ENCODE data around the gene MOCS2.

The MOCS2 gene

GRCh38 chr5:53055365-53055764, 54.2 kb downstream of the MOCS2 start:
- DNase-seq (ENCODE audit: low read depth in 1 of 2, low spot score in 1 of 2), result no peak
- no peak overlapping the region for H3K4me3 ChIP-seq (replicated peaks; ENCODE audit: insufficient read depth, low read length)
- H3K27ac ChIP-seq (replicated peaks), result no peak overlapping the region
- no peaks in the 10 kb centered on the region for H3K27me3 ChIP-seq (ENCODE audit: insufficient read depth, poor library complexity, severe bottlenecking)
- no peak for TF ChIP-seq POLR2AphosphoS5 (IDR thresholded peaks at IDR 0.05; ENCODE audit: low read depth)
- no peak for TF ChIP-seq CTCF (IDR thresholded peaks at IDR 0.05; ENCODE audit: insufficient read depth, low read length)
- no peak for TF ChIP-seq REST (IDR thresholded peaks at IDR 0.05; ENCODE audit: insufficient replicate concordance, low read depth)
- no peak for TF ChIP-seq SPI1 (IDR thresholded peaks at IDR 0.05; ENCODE audit: borderline replicate concordance, low read depth)
- TF ChIP-seq GABPA (IDR thresholded peaks at IDR 0.05; ENCODE audit: low read depth), result no peak

GRCh38 chr5:53053364-53053763, 56.2 kb downstream of the MOCS2 start:
- no peak for TF ChIP-seq GABPA (IDR thresholded peaks at IDR 0.05; ENCODE audit: low read depth)
- no peak for TF ChIP-seq POLR2AphosphoS5 (IDR thresholded peaks at IDR 0.05; ENCODE audit: low read depth)
- no peak for TF ChIP-seq REST (IDR thresholded peaks at IDR 0.05; ENCODE audit: insufficient replicate concordance, low read depth)
- TF ChIP-seq SPI1 (IDR thresholded peaks at IDR 0.05; ENCODE audit: borderline replicate concordance, low read depth), result no peak
- TF ChIP-seq CTCF (IDR thresholded peaks at IDR 0.05; ENCODE audit: insufficient read depth, low read length), result no peak
- no peak for DNase-seq (ENCODE audit: low read depth in 1 of 2, low spot score in 1 of 2)

GRCh38 chr5:53052499-53052898, 57.1 kb downstream of the MOCS2 start:
- H3K27me3 ChIP-seq (ENCODE audit: insufficient read depth, poor library complexity, severe bottlenecking), result no peaks in the 10 kb centered on the region
- TF ChIP-seq GABPA (IDR thresholded peaks at IDR 0.05; ENCODE audit: low read depth), result no peak
- no peak overlapping the region for H3K27ac ChIP-seq (replicated peaks)
- no peak overlapping the region for H3K4me3 ChIP-seq (replicated peaks; ENCODE audit: insufficient read depth, low read length)
- DNase-seq (ENCODE audit: low read depth in 1 of 2, low spot score in 1 of 2), result no peak

More at GRCh38 chr5:53053364-53053763, 56.2 kb downstream of the MOCS2 start:
- Histone ChIP-seq H3K27me3 (ENCODE audit: insufficient read depth, poor library complexity, severe bottlenecking) (no peaks in the 10 kb centered on the region), H3K27ac (replicated peaks) (no peak overlapping the region), H3K4me3 (replicated peaks; ENCODE audit: insufficient read depth, low read length) (no peak overlapping the region)

- TF ChIP-seq CTCF (IDR thresholded peaks at IDR 0.05; ENCODE audit: insufficient read depth, low read length) (no peak), REST (IDR thresholded peaks at IDR 0.05; ENCODE audit: insufficient replicate concordance, low read depth) (no peak), SPI1 (IDR thresholded peaks at IDR 0.05; ENCODE audit: borderline replicate concordance, low read depth) (no peak), POLR2AphosphoS5 (IDR thresholded peaks at IDR 0.05; ENCODE audit: low read depth) (no peak), GABPA (IDR thresholded peaks at IDR 0.05; ENCODE audit: low read depth) (no peak)
- Histone ChIP-seq H3K27me3 (ENCODE audit: insufficient read depth, poor library complexity, severe bottlenecking) (no peaks in the 10 kb centered on the region), H3K4me3 (replicated peaks; ENCODE audit: insufficient read depth, low read length) (no peak overlapping the region), H3K27ac (replicated peaks) (no peak overlapping the region)
- no peak for DNase-seq (ENCODE audit: low read depth in 1 of 2, low spot score in 1 of 2)
These were observed 61.3 kb downstream of the MOCS2 start for GRCh38 chr5:53048248-53048647.
